Kidney (tissue), 14 donors: ENCODE measurements around the gene SLC24A2. TPM values are rescaled to one million over a fixed set of nuclear protein-coding genes. Genes with fewer than 3 reads are reported as not detected.

Experiments used
- DNase-seq, 5 donors: peaks; one replicate each; pipeline ENCODE4 v3.0.0-alpha.2; 2013 to 2020
- FAIRE-seq: peaks from 2 replicates; lab custom pipeline; 2012; peaks lifted over from hg19 to GRCh38; lab: Jason Lieb, UNC
- H3K27ac ChIP-seq, 2 donors: one replicate each; pipeline ENCODE4 v1.7.0; 2013; ENCODE audit warnings: low read depth in 2 of 2, low read length in 2 of 2, inconsistent platforms in 1 of 2
- H3K27me3 ChIP-seq: one replicate; pipeline ENCODE4 v1.7.1; 2013; ENCODE audit warnings: low read length, inconsistent platforms; ENCODE audit not compliant: control insufficient read depth, insufficient read depth
- H3K36me3 ChIP-seq, 3 donors: one replicate each; pipeline versions ENCODE4 v1.7.0 to v1.7.1; 2013; ENCODE audit warnings: low read length in 3 of 3, control low read depth in 1 of 3, inconsistent platforms in 1 of 3; ENCODE audit not compliant: insufficient read depth in 3 of 3, control insufficient read depth in 2 of 3
- H3K4me1 ChIP-seq, 3 donors: one replicate each; pipeline versions ENCODE4 v1.7.0 to v1.7.1; 2013; ENCODE audit warnings: low read length in 3 of 3, inconsistent platforms in 1 of 3, low read depth in 1 of 3; ENCODE audit not compliant: control insufficient read depth in 2 of 3, insufficient read depth in 2 of 3
- H3K4me3 ChIP-seq, 3 donors: one replicate each; pipeline versions ENCODE4 v1.7.0 to v1.8.1; 2013; ENCODE audit warnings: low read length in 3 of 3, control low read depth in 1 of 3, inconsistent platforms in 1 of 3
- H3K9ac ChIP-seq, 3 donors: one replicate each; pipeline versions ENCODE4 v1.7.0 to v1.7.1; 2013; ENCODE audit warnings: low read length in 3 of 3, control low read depth in 1 of 3, inconsistent platforms in 1 of 3
- H3K9me3 ChIP-seq, 3 donors: one replicate each; pipeline versions ENCODE4 v1.7.0 to v1.7.1; 2013; ENCODE audit warnings: low read length in 3 of 3, control low read depth in 1 of 3, inconsistent platforms in 1 of 3; ENCODE audit not compliant: control insufficient read depth in 2 of 3, insufficient read depth in 1 of 3
- intact Hi-C: fragments of 100-400 bp; cut with DNase I; formaldehyde crosslinking; loops from one replicate; pipeline ENCODE4 v1.11.1; 2022
- polyA plus RNA-seq: library from polyadenylated mRNA; stranded (reverse); fragments of 350-450 nt; fragmentation: Illumina TruSeq; extraction: RNeasy Lipid Tissue Mini Kit (QIAGEN cat#74804); gene quantifications from one replicate; pipeline ENCODE4 v1.2.3, GENCODE V29; 2014; ENCODE audit warnings: low read depth, low replicate concordance; ENCODE audit not compliant: insufficient read depth
- total RNA-seq: library from RNA; stranded (reverse); fragmentation: NEBNext Ultra II Directional; extraction: Animal tissue kit (Norgen Biotek cat#: 25700); gene quantifications from one replicate; pipeline ENCODE4 v1.2.1, GENCODE V29; 2021
- TF ChIP-seq, protein P1 (sequence below): IDR thresholded peaks from 3 replicates; pipeline ENCODE4 v1.5.1; 2012; ENCODE audit warnings: mild to moderate bottlenecking, moderate library complexity, borderline replicate concordance; ENCODE audit not compliant: insufficient read depth; ENCODE audit errors: extremely low read depth
- donor health status: control.
- donor health status: control.
- donor health status: control.
- donor health status: control.
- donor health status: control.
- donor health status: DM: yes; HTN: yes; CAD: no.
- donor health status: Normal renal cell carcinoma (clear cell type).

SLC24A2 gene
- total and polyA plus RNA-seq, 2 donors from 2014 or later, result 0.15 TPM; not detected in 1

DNA sequence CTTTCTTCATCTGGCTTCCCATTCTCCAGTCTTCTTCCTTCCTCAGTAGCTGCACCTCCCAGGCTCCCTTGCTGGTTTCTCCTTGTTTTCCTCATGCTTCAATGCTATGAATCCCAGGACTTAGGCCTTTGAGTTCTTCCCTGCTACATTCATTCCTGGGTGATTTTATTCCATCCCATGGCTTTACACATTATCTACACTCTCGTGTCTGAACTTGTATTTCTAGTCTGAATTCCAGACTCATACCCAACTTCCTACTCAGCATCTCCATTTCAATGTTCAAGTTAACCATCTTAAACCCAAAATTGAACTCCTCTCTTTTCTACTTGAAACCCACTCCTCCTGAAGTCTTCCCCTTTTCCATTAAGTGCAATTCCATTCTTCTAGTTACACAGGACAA lies 20.0 kb downstream of the SLC24A2 start:
- H3K4me3 ChIP-seq, result no peak overlapping the region
- intact Hi-C loops, result no loop called here
- FAIRE-seq, result no peak
- H3K36me3 ChIP-seq, result no peaks in the 10 kb centered on the region
- no peaks in the 10 kb centered on the region for H3K4me1 ChIP-seq
- no peak overlapping the region for H3K9ac ChIP-seq
- no peak for DNase-seq
- H3K27me3 ChIP-seq, result no peaks in the 10 kb centered on the region
- H3K27ac ChIP-seq, result no peak overlapping the region
- H3K9me3 ChIP-seq, result peaks cover 0 to 4% (median 0%) of the 10 kb centered on the region in 3 donors
- TF ChIP-seq, protein P1, sequence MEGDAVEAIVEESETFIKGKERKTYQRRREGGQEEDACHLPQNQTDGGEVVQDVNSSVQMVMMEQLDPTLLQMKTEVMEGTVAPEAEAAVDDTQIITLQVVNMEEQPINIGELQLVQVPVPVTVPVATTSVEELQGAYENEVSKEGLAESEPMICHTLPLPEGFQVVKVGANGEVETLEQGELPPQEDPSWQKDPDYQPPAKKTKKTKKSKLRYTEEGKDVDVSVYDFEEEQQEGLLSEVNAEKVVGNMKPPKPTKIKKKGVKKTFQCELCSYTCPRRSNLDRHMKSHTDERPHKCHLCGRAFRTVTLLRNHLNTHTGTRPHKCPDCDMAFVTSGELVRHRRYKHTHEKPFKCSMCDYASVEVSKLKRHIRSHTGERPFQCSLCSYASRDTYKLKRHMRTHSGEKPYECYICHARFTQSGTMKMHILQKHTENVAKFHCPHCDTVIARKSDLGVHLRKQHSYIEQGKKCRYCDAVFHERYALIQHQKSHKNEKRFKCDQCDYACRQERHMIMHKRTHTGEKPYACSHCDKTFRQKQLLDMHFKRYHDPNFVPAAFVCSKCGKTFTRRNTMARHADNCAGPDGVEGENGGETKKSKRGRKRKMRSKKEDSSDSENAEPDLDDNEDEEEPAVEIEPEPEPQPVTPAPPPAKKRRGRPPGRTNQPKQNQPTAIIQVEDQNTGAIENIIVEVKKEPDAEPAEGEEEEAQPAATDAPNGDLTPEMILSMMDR, result no peak

DNA sequence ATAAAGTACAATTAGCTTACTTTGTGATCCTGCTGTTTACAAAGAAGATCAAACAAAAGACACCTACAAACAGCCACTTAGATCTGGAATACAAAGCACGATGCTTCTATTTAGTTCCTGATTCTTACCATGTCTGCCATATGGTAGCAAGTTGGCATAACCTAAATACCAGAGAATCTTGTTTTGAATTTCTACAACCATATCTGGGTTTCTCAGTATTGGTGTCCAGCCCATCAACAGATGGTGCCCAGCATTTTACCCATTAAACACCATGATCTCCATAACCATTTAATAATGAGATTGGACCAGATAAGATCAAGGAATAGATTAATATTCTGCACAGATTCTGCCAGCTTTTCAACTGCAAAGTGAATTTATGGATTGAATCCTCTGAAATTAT lies 29.8 kb downstream of the SLC24A2 start:
- no peaks in the 10 kb centered on the region for H3K4me1 ChIP-seq
- H3K9ac ChIP-seq, result no peak overlapping the region
- FAIRE-seq, result no peak
- H3K9me3 ChIP-seq, result no peaks in the 10 kb centered on the region
- H3K36me3 ChIP-seq, result no peaks in the 10 kb centered on the region
- intact Hi-C loops, result no loop called here
- DNase-seq, result no peak
- no peak overlapping the region for H3K27ac ChIP-seq
- TF ChIP-seq, protein P1, result no peak
- H3K27me3 ChIP-seq, result no peaks in the 10 kb centered on the region
- no peak overlapping the region for H3K4me3 ChIP-seq

DNA sequence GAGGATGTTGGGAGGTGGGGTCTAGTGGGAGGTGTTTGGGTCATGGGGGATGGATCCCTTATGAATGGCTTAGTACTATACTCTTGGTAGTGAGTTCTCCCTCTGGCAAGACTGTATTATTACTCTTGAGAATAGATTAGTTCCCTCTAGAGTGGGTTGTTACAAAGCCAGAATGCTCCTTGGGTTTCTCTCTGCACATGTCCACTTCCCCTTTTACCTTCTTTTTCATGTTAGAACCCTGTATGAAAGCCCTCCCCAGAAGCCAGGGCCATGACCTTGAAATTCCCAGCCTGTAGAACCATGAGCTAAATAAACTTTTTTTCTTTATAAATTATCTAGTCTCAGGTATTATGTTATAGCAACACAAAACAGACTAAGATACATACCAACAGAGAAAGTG lies 31.1 kb downstream of the SLC24A2 start:
- no peak overlapping the region for H3K4me3 ChIP-seq
- H3K27me3 ChIP-seq, result no peaks in the 10 kb centered on the region
- H3K9me3 ChIP-seq, result no peaks in the 10 kb centered on the region
- H3K9ac ChIP-seq, result no peak overlapping the region
- TF ChIP-seq, protein P1, result no peak
- no peaks in the 10 kb centered on the region for H3K36me3 ChIP-seq
- no peaks in the 10 kb centered on the region for H3K4me1 ChIP-seq
- intact Hi-C loops, result no loop called here
- FAIRE-seq, result no peak
- H3K27ac ChIP-seq, result no peak overlapping the region
- no peak for DNase-seq

DNA sequence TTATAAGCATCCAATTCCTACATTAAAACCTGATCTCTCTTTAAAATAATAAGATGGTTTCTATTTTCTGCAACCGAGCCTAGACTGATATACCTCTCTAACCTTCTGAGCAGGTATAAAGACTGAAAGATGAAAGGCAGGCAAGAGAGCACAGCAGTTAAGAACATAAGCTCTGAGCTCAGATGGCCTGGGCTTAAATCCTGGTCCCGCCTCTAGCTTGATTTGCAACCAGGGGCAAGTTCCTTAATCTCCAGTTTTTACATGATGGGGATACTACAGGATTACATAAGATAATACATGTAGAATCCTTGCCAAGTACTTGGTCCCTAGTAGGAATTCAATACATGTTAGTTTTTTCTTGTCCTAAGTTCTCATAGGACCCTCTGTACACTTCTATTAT lies 33.9 kb downstream of the SLC24A2 start:
- intact Hi-C loops, result no loop called here
- TF ChIP-seq, protein P1, result no peak
- FAIRE-seq, result no peak

More for the DNA sequence above, 33.9 kb downstream of the SLC24A2 start:
- Histone ChIP-seq H3K27ac (no peak overlapping the region), H3K9me3 (no peaks in the 10 kb centered on the region), H3K9ac (no peak overlapping the region), H3K4me3 (no peak overlapping the region), H3K36me3 (no peaks in the 10 kb centered on the region), H3K4me1 (no peaks in the 10 kb centered on the region), H3K27me3 (no peaks in the 10 kb centered on the region)
- DNase-seq, result no peak
